ENCODE measurements around the gene USH2A.

USH2A gene

DNA sequence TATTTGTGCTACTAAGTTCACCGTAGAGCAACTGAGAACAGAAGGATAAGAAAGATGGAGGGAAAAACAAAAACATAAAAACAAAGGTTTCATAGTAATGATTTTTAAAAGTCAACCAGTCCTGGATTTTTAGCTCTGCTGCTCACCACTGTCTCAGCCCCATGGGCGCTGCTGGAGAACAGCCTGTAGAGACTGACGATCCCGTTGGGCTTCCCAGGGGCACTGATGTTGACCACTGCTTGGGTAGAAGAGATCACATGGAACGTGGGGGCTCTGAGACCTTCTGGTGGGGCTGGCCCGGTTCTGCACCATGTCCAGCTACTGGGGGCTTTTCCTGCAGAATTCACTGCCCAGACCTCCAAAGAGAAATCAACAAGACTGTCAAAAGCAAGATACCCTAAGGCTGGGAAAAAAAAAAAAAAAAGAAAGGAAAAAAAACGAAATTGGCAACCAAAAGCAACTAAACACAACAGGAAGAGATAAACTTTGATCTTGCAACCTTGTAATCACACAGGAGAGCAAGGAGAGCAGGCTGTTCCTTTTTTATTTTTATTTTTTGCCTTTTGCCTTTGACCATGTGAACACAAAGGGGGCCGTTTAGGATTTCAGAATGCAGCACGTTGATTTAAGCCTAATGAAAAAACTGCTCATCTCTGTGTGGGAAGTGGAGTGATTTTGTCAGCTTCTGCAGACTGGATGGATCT lies 772.6 kb downstream of the USH2A start:
- DNase-seq (ENCODE audit: low read depth, low spot score), result no peak

DNA sequence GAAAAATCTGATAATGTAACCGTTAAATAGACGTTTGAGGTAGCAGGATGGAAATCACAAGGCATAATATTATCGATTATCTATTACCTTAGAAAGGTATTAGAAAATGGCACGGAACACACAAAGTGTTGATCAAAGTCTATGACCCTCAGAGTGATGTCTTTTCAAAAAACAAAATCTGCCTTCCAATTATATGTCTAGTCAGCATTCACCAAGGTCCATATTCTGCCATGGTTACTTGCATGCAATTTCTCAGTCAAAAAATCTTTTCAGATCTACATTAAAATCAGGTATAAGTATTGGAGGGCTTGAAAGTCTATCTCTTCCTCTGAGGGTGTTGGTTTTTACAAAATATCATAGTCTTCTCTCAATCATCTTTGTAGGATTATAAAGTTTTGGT lies 774.3 kb downstream of the USH2A start:
- no peak for DNase-seq (ENCODE audit: low read depth, low spot score)

DNA sequence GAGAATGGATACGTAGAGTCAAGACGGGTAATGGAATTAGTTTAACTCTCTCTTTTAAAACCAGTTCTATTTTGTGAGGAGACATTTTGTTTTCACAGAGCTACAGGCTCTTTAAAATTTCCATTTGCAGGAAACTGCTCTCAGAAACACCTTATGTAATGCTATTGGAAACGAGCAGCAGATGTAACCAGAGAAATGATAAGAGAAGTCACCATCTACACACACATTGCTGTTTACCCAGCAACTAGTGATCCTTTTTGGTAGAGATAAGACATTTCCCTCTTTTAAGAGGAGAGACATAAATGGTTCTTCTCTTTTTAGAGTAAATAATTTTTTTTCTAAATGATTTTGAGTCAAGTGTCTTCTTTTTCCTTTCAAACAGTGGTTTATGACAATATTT lies 775.5 kb downstream of the USH2A start:
- no peak for DNase-seq (ENCODE audit: low read depth, low spot score)

DNA sequence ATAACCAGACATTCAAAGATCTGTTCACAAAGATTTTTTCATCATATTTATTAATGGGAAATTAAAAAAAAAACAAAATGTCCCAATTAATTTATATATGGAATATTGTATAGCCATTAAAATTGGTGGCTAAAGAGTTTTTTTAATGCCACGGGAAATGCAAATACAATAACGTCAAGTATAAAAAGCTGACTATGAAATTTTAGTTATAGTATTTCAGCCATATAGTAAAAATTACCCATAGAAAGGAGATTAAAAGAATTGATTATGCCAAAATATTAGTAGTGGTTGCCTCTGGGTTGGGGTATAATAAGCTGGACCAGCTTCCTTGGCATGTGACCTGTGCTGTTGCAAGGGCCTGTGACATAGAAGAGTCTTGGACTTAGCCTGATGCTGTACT lies 777.4 kb downstream of the USH2A start:
- no peak for DNase-seq (ENCODE audit: low read depth, low spot score)

DNA sequence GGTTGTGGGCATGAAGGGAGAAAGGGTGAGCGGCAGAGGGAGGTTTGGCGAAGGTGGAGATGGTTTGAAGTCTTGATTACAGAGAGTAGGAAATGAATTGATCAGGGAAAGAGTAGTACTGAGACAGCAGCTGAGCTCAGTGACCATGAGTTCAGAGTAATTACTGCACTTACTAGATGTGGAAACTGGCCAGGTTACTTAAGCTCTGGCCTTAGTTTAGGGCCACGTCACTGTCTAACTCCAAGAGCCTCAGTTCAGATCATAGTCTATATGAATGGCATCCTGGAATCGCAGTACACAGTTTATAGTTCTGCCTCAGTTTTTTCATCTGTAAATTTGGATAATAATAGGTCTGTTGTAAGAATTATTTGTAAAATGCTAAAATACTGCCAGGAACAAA lies 778.1 kb downstream of the USH2A start:
- DNase-seq (ENCODE audit: low read depth, low spot score), result no peak

DNA sequence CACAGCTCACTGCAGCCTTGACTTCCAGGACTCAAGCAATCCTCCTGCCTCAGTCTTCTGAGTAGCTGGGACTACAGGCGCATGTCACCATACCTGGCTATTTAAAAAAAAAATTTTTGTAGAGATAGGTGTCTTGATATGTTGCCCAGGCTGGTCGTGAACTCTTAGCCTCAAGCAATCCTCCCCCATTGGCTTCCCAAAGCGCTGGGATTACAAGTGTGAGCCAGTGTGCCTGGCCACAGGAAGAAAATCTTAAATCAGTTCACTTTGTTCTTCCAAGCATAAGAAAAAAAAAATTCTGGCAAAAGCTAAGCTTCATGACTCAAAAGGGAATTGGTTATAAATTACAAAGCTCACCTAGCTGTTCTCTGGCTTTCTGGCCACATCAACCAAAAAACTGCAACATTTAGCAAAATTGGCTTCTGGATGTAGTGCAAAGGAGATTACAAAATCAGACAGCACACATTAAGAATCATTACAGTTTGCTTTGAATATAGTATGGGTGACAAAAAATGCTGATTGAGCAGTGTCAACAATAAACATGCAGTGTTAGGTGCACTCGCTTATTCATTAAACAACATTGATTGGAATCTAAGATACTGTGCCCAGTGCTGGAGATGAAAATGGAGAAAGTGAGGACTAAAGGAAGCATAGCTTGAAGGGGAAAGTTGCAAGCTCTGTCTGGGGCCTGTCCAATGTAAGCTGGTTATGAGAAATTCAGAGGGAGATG lies 779.5 kb downstream of the USH2A start:
- no peak for DNase-seq (ENCODE audit: low read depth, low spot score)

DNA sequence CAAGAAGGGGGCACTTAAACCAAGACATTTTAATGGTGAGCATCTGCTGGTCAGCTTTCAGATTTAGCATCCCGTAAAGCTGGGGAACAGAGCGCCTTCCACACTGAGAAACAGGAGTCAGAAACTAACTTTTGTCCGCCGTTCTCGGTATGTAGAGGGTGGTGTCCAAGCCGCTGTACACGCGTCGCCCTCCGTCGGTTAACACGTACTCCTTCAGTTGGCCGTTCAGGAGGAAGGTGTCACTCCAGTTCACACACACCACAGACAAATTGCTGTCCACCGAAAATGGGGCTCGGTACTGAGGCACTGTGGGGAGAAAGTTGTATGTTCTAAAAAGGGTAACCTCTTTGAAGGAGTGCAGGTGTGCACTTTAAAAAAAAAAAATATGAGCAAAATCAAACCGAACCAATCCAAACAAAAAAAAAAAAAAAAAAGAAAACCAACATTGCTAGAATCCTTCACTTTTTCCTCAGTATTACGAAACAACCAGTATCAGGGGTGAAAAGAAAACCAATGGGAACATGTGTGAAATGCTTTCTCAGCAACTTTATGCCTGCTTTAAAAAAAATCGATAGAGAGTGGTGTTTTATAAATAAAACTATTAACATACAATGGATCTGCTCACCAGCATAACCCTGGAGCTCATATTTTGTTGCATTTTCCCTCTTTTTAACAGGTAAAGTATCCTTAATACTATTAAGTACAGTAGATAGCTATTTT lies 782.7 kb downstream of the USH2A start:
- DNase-seq (ENCODE audit: low read depth, low spot score), result no peak

DNA sequence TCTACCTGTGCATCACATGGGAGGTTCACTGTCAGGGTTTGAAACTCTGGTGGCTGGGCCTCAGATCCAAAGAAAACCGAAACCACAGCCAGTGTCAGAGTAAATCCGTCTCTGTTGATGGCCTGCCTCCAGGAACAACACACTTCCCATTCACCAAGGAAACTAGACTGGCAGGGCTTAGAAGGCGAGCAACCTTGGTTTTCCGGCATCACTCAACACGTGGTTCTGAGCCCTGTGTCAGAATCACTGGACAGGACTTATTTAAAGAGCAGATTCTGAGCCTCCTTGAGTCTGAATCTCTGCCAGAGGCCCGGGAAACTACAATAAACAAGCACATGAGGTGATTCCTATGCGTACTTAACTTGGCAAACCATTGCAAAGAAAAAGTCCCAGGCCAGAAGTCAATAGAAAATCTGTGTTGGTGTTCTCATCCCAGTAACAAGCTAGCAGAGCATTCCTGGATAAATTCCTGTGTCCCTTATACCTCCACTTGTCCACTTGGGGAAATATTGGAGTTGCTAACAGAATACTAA lies 786.1 kb downstream of the USH2A start:
- no peak for DNase-seq (ENCODE audit: low read depth, low spot score)

DNA sequence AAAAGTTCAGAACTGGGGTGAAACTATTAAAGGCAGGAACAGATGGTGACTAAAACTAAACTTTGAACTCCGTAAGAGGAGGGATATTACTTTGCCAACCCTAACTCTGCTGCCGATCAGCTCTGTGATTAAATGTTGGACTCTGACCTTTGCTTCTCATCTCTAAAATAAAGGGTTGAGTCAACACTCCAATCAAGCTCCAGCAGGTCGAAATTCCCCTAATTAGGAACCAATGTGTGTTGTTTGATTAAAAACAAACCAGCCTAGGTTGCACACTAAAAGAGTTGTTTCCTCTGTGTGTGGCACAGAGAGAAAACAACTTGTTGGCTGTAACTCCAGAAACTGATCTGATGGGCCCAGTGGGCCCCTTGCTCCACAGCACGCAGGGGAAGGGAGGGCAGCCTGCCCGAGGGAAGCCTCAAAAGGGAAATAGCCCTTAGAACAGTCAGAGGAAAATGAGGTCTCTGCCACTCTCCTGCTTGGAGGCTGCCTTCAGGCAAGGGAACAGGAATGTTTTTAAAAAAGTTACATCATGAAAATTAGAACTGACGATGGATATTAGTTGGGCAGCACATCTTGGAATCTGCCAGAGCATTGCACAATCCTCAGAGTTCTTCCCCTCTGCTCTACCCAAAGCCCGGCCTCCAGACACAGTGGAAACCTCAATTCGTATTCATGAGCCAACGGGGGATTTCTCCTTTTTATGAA lies 786.8 kb downstream of the USH2A start:
- no peak for DNase-seq (ENCODE audit: low read depth, low spot score)

DNA sequence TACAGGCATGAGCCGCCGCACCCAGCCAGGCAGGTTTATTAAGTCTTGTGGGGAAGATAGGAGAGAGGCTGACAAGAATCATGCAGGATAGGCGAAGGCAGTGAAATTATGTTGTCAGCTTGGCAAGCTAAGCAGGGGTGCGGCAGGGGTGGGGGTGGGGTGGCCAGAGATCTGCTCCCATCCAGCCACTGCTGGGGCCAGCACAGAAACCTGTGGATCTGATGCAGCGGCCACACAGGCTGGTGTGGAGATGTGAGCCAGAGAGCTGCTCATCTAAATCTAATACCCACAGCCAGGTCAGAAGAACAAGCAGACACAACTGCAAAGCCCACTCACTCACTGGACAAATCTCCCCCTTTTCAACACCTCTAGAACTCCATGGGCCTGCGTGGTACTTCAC lies 787.4 kb downstream of the USH2A start:
- no peak for DNase-seq (ENCODE audit: low read depth, low spot score)

DNA sequence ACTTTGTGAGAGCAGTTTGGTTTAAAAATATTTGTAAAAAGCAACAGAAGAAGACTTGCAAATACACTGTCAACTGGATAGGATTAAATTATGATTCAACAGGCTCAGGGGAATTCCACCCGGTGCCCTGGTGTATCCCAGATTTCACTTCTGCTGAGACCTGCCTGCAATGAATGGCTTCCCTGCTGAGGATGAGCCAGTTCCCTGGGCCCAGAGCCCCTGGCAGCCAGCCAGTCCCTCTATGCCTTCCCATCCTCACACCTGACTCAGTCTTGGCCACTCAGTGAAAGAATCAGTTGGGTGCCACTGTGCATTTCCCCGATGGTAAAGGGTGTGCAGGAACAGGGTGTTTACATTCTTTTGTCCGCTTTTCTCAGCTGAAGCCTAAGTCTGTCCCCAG lies 791.8 kb downstream of the USH2A start:
- no peak for DNase-seq (ENCODE audit: low read depth, low spot score)

DNA sequence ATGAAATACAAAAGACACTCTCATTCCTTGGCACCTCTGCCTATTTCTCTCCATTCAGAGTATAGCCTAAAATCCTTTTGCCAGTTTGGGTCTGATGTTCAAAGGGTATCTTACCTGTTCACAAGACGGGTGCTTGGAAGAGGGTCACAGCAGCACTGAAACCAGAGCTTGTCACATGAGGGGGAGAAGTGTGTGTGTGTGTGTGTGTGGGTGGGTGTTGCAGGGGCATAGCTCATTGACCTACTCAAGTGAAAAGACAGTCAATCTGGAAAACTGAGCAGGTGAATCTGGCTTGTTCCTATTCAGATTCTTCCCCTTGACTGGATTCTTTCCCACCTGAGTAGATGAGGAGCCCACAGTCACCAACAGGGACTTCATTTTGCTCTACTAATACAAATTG lies 792.2 kb downstream of the USH2A start:
- DNase-seq (ENCODE audit: low read depth, low spot score), result no peak

DNA sequence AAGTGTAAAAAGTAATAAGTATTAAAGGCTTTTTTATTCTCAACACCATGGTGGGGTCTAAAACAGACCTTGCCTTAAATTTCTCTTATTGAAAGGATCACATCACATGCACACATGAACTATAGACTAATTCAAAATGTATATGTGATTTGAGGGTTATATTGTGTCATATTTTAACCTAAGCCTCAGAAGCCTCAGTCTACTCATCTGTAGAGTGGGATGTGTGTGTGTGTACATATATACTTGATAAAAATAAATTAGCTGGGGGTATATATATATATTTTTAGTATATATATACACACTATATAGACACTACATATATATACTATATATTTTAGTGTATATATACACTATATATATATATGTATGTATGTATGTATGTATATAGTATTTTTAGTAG lies 797.3 kb downstream of the USH2A start:
- no peak for DNase-seq (ENCODE audit: low read depth, low spot score)

DNA sequence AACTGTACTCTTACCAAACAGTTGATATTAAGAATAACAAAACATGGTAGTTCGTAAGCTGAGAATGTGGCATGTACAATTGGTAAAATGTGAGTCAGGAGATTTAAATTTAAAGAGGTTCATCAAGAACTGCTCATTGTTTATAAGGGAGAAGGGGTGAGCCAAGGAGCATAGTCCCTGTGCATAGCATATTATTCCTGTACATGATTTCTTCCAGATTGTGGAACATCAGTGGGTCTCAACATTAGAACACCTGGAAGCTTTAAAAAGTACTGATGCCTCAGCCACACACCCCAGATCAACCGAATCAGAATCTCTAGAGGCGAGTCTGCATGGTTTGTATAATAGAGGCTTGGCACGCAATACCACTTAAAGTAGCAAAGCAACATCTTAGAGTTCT lies 800.1 kb downstream of the USH2A start:
- DNase-seq (ENCODE audit: low read depth, low spot score), result no peak

DNA sequence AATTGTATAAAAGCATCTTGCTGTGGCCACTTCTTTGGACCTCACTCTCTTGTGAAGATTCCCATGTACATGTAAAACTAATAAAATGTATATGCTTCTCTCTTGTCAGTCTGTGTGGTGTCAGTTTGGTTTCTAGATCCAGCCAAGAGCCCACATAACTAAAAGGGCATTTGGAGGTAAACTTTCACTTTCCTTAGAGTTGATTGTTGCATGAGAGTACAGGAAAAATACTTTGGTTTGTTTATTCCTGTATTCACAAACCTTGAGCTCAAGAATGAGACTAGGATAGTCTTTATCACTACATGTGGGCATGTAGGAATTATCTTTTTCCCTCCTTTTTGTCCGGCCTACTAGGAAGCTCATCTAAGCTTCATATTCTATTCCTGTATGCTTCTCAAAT lies 805.3 kb downstream of the USH2A start:
- no peak for DNase-seq (ENCODE audit: low read depth, low spot score)

DNA sequence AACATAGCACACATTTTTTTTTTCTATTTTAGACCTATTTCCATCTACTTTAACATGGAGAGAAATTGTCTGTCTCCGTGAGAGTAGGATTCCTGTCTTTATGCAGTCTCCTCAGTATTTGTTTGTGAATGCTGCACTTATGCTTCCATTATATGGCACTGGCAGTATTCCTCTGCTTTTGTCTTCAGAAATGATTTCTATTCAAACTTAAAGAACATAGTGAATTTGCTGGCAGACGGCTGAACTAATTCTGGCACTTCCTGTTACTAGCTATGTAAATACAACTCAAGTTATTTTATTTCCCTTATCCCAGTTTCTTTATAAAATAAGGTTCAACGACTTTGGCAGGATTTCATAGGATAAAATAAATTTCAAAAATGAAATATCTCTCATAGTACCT lies 810.9 kb downstream of the USH2A start:
- no peak for DNase-seq (ENCODE audit: low read depth, low spot score)

DNA sequence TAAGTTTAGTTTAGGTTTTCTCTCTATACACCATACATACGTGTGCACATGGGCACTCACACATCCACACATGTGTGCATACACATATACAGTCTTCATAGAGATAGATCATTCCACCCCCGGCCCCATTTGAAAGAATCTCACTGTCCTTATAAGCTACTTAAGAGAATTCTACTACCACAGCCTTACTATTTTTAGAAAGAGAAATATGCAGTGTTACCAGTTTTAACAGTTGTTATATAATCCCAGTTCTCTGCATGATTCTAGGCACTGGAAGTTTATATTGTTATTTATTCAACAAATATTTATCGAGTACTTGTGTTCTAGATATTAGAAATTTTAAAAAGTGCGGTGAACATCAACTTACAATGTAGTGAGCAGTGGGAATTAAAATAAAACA lies 814.6 kb downstream of the USH2A start:
- no peak for DNase-seq (ENCODE audit: low read depth, low spot score)

DNA sequence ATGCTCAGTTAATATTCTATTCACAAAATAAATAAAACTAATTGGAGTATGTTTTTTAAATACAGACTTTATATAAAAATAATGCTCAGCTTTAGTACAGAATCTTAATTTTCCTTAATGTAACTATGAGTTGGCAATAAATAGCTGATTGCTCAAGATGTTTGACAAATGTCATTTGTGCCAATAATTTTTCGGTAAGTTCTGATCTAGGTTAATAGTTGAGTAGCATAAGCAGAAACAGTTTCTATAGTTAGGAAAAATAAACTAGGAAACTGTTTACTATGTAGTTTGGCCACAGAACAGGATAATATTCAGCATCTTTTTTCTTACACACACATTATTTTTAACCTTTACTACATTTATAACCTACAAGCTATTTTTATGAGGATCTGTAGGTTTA lies 815.8 kb downstream of the USH2A start:
- no peak for DNase-seq (ENCODE audit: low read depth, low spot score)

DNA sequence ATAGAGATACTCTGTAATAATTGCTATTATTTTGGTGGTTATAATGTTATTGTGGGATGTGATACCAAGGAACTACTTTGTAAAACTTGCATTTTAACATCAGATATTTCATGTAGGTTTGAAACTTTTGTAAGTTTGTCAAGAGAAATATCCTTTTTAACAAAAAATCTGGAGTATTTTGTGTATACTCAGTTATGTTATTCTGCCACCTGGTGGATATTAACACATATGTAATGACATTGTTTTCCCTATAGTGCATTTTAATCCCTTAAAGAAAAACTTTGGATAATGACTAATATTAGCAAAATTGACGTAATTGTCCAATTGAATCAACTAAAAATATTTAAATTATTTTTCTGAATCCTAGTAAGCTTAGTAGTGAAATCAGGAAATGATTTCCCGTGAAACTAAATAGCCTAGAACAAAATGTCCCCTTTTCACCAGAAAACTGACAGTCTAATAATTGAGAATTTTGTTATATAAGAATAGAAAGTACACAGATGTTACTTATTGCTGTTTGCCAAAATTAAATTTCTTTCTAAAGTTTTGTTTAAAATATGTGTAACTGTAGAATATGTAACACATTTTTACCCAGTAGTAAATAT lies 816.6 kb downstream of the USH2A start:
- DNase-seq (ENCODE audit: low read depth, low spot score), result no peak

DNA sequence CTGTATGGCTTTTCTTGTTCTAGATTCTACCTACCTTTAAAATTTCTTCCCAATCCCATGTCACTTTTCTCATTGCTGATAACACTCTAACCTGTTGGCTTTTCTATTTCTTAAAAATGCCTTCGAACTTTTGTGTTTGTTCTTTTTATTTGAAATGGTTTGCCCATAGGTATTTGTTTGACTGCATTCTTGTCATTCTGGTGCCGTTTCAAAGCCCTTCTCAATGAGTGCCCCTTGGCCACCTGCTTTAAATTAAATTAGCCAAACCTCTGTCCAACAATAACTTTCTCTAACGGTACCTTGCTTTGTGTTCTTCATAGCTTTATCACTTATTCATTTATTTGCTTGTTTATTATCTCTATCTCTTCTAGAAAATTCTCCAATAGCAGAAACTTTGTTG lies 817.2 kb downstream of the USH2A start:
- no peak for DNase-seq (ENCODE audit: low read depth, low spot score)

DNA sequence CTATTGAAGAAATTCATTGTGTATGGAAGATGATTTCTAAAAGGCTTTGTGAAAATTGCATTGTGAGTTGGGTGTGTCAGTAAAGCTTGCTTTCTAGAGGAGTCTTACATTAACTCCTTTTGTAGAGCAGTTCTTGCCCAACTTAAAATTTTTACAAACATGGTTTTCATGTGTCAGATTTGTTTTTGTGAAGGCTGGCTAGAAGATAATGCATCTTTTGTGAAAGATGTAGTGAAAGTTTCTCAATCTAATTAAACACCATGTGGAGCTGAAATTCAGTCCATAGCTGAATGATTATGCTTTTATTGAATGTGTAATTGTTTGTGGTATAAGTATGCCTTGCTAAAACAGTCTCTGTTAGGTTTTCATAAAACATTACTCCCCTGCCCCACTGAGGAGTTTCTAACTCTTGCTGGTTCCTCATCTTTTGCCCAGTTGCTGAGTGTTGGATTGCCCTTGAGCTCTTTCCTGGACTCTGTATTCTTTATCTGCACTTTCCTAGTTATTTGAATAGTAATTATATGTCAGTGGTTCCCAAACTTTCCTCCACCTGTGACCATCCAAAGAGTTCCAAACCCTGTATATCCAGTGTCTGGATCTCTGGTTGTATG lies 818.1 kb downstream of the USH2A start:
- DNase-seq (ENCODE audit: low read depth, low spot score), result no peak
